Lung (tissue), 12 donors: ENCODE results near the gene RNF182. TPM values are rescaled to one million over a fixed set of nuclear protein-coding genes. Genes with fewer than 3 reads are reported as not detected.

Experiments used
- ATAC-seq: fragments of 200-7000 bp; cut with Tn5 transposase; one replicate; pipeline ENCODE4 v1.9.1; 2020; ENCODE audit warnings: moderate number of reproducible peaks; ENCODE audit not compliant: insufficient read depth, low FRiP score
- DNase-seq, 3 donors: peaks; one replicate each; pipeline ENCODE4 v3.0.0-alpha.2; 2013 to 2017
- H3K27ac ChIP-seq, 2 donors: one replicate each; pipeline ENCODE4 v1.5.1; 2013; ENCODE audit warnings: mild to moderate bottlenecking in 2 of 2, moderate library complexity in 2 of 2, control low read depth in 1 of 2, inconsistent platforms in 1 of 2, low read depth in 1 of 2, low read length in 1 of 2
- H3K27me3 ChIP-seq, 3 donors: one replicate each; pipeline ENCODE4 v1.5.1; 2013; ENCODE audit warnings: low read length in 2 of 3; ENCODE audit not compliant: control insufficient read depth in 3 of 3, insufficient read depth in 3 of 3
- H3K36me3 ChIP-seq, 4 donors: one replicate each; pipeline ENCODE4 v1.5.1; 2013; ENCODE audit warnings: low read length in 4 of 4, mild to moderate bottlenecking in 1 of 4, moderate library complexity in 1 of 4; ENCODE audit not compliant: control insufficient read depth in 4 of 4, insufficient read depth in 4 of 4
- H3K4me1 ChIP-seq, 5 donors: one replicate each; pipeline ENCODE4 v1.5.1; 2013; ENCODE audit warnings: low read length in 5 of 5, mild to moderate bottlenecking in 2 of 5, moderate library complexity in 1 of 5; ENCODE audit not compliant: control insufficient read depth in 5 of 5, insufficient read depth in 5 of 5
- H3K4me3 ChIP-seq: one replicate; pipeline ENCODE4 v1.5.1; 2013; ENCODE audit warnings: mild to moderate bottlenecking, control low read depth, moderate library complexity
- H3K9ac ChIP-seq, 2 donors: one replicate each; pipeline ENCODE4 v1.5.1; 2013; ENCODE audit warnings: low read length in 2 of 2, control low read depth in 1 of 2; ENCODE audit not compliant: insufficient read depth in 1 of 2
- H3K9me3 ChIP-seq, 4 donors: one replicate each; pipeline ENCODE4 v1.5.1; 2013; ENCODE audit warnings: low read length in 3 of 4, mild to moderate bottlenecking in 1 of 4, moderate library complexity in 1 of 4; ENCODE audit not compliant: control insufficient read depth in 4 of 4, insufficient read depth in 3 of 4
- CTCF ChIP-seq: IDR thresholded peaks from 2 replicates; pipeline ENCODE4 v1.5.1; 2012; ENCODE audit warnings: mild to moderate bottlenecking; ENCODE audit errors: control extremely low read depth, extremely low read depth
- WGBS, 2 donors: extraction: QIAGEN DNeasy Blood & Tissue Kit; methylation state at CpG; one replicate each; pipeline ENCODE4 v1.1.7; 2013; 5-methylcytosine and 5-hydroxymethylcytosine counted together
- polyA plus RNA-seq, 2 donors: library from polyadenylated mRNA; stranded (reverse); fragments of 200-250 nt; gene quantifications; one replicate each; pipeline ENCODE4 v1.2.1, GENCODE V29; 2013
- total RNA-seq, 2 donors: library from RNA; depleted of rRNA in 1 of 2; stranded (reverse); fragments of >200 nt in 1 of 2; gene quantifications; one replicate each; pipeline ENCODE4 v1.2.1, GENCODE V29; 2014 to 2021
- donor health status: control.
- donor health status: control.
- donor health status: Bipolar disorder and iron deficiency.
- donor health status: healthy.
- donor health status: DM: yes; HTN: yes; CAD: no.

Gene RNF182
- total and polyA plus RNA-seq, 4 donors, result 0.90 to 5.0 (median 1.8) TPM

- no peak for TF ChIP-seq CTCF
- WGBS, 2 donors, result 78 to 80% methylated on average over 9 of the region's 9 CpGs
- no peak overlapping the region for H3K4me3 ChIP-seq
- DNase-seq (no peak), ATAC-seq (no peak)
- H3K9ac ChIP-seq, result no peak overlapping the region
- peaks cover 0 to 2% (median 0%) of the 10 kb centered on the region in 4 donors for H3K9me3 ChIP-seq
- no peak overlapping the region for H3K27ac ChIP-seq
- H3K36me3 ChIP-seq, result no peaks in the 10 kb centered on the region
- H3K4me1 ChIP-seq, result no peaks in the 10 kb centered on the region
- H3K27me3 ChIP-seq, result no peaks in the 10 kb centered on the region
These were observed 43.1 kb upstream of the RNF182 start for GRCh38 chr6:13881621-13882165.

- H3K9ac ChIP-seq, result no peak overlapping the region
- H3K9me3 ChIP-seq, result no peaks in the 10 kb centered on the region
- no peak for TF ChIP-seq CTCF
- H3K27ac ChIP-seq, result no peak overlapping the region
- no peak overlapping the region for H3K4me3 ChIP-seq
- no peaks in the 10 kb centered on the region for H3K27me3 ChIP-seq
- ATAC-seq (no peak), DNase-seq (no peak)
- H3K36me3 ChIP-seq, result no peaks in the 10 kb centered on the region
- no peaks in the 10 kb centered on the region for H3K4me1 ChIP-seq
These were observed 40.8 kb upstream of the RNF182 start for GRCh38 chr6:13883966-13884365.

GRCh38 chr6:13884397-13884796 lies 40.4 kb upstream of the RNF182 start:
- Histone ChIP-seq H3K27ac (no peak overlapping the region), H3K36me3 (no peaks in the 10 kb centered on the region), H3K9ac (no peak overlapping the region), H3K27me3 (no peaks in the 10 kb centered on the region), H3K4me1 (no peaks in the 10 kb centered on the region), H3K4me3 (no peak overlapping the region), H3K9me3 (no peaks in the 10 kb centered on the region)
- TF ChIP-seq CTCF, result no peak
- ATAC-seq (no peak), DNase-seq (no peak)
- WGBS, 2 donors, result 77 to 78% methylated on average over 5 of the region's 5 CpGs

- Histone ChIP-seq H3K27me3 (no peaks in the 10 kb centered on the region), H3K9me3 (no peaks in the 10 kb centered on the region), H3K4me1 (no peaks in the 10 kb centered on the region), H3K9ac (no peak overlapping the region), H3K36me3 (no peaks in the 10 kb centered on the region), H3K4me3 (no peak overlapping the region), H3K27ac (no peak overlapping the region)
- DNase-seq (no peak), ATAC-seq (no peak)
- 32 to 76% methylated on average over 2 of the region's 2 CpGs for WGBS, 2 donors
- TF ChIP-seq CTCF, result no peak
These were observed 39.2 kb upstream of the RNF182 start for GRCh38 chr6:13885601-13886000.
